Occipital lobe (tissue), 2 donors: Measurements from ENCODE around the gene TBC1D17. TPM values are rescaled to one million over a fixed set of nuclear protein-coding genes. Genes with fewer than 3 reads are reported as not detected.

Experiments
- DNase-seq: peaks from one replicate; lab custom pipeline; 2025; lab: John Stamatoyannopoulos, UW
- total RNA-seq: library from RNA; depleted of rRNA; stranded (reverse); fragments of >200 nt; gene quantifications from one replicate; pipeline ENCODE4 v1.2.3, GENCODE V29; 2014

Gene TBC1D17
- total RNA-seq, 1 donor from 2014 or later = 6.1 TPM

DNA sequence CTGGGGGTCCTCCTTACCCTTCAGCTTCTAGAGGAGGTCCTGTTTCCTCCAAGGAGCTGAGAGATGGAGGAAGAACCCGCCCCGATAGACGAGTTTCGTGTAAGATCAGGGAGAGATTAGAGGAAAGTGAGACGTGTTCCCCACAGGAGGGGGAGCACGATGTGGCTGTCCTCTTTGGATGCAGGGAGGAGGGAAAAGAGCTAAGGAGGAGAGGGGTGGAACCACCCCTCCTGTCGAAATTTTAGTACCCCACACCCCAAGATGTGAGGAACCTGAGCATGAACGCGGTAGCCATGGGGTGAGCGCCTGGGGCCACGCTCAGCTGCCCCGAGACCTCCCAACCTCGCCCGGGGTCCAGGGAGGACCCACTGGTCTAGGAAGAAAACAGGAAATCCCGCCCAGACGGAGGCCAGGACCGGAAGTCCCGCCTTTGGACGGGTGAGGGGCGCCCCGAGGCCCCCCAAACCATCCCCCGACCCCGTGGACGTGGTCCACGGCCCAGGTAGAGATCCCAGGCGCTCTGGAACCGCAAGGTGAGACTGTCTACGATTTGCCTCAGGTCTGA, 1.6 kb upstream of the TBC1D17 start:
- DNase-seq = peak; percentile 52

DNA sequence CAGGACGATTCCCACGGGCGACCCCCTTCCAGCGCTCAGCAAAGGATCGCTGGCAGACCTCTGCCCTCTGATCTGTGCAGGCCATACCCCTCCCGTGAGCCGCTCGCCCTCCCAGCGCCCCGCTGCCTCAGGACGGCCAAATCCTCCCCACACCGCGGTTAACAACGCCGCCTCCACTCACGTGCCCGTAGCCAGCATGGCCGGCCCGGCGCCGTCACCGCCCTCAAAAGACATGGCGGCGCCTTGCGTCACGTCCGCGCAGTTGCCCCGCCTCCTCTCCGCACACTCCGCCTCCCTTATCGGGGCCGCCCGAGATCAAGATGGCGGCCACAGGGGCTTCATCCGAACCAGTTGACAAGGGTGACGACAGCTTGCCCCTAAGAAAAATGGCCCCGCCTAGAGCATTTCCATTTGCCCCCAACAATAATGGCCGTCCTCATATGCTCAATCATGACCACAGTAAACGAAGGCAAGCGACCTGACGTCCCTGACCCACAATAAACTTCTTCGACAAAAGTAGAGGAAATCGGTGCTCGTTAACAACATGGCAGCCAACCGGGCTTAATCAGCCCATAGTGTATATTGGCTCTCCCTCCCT, 981 bp upstream of the TBC1D17 start:
- DNase-seq = peak; percentile 96

DNA sequence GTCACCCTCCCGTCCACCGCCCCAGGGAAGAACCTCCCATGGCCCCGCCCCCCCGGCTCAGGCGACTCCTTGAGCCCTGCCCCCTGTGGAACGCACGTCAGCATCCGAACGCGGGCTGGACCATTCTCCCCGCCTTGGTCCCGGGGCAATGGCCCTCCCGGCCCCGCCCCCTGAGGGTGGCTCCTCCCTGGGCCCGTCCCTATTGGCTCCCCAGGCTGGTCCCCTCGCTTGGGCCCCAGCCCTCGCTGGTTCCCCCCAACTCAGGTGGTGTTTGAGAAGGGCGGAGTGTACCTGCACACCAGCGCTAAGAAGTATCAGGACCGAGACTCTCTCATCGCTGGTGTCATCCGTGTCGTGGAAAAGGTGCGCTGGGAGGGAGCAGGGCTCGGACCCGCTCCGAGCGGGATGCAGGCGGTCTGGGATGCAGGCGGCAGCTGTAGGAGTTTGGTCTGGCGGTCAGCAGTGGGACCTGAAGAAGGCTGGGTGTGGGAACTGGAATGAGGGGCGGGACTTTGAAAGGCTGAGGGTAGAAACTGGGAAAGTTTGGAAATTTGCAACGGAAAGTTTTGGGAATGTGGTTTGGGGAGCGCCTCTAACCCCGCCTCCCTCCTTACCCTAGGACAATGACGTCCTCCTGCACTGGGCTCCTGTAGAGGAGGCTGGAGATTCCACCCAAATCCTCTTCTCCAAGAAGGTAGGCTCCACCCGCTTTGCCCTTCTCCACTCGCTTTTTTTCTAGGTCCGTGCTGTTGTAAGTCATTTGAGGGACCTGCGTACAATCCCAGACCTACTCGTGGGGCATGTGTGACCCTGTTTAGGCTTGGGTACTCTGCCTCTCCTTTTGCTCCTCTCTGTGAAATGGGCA, 609 bp downstream of the TBC1D17 start:
- DNase-seq = peak; percentile 95

DNA sequence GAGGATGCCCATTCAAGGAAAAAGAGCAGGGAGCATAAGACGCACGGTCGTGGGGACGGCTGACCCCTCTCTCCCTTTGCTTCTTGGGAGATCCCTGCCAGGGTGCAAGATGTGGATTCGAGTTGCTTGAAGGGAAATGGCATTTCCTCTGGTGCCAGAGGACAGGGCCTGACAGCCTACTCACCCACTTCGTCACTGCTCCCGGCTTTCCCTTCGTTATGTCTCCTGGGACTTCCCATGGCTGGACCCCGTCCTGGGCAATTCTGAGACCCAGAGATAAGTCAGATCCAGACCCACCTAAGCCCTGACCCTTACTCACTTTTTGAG, 1.2 kb downstream of the TBC1D17 start:
- no peak for DNase-seq

DNA sequence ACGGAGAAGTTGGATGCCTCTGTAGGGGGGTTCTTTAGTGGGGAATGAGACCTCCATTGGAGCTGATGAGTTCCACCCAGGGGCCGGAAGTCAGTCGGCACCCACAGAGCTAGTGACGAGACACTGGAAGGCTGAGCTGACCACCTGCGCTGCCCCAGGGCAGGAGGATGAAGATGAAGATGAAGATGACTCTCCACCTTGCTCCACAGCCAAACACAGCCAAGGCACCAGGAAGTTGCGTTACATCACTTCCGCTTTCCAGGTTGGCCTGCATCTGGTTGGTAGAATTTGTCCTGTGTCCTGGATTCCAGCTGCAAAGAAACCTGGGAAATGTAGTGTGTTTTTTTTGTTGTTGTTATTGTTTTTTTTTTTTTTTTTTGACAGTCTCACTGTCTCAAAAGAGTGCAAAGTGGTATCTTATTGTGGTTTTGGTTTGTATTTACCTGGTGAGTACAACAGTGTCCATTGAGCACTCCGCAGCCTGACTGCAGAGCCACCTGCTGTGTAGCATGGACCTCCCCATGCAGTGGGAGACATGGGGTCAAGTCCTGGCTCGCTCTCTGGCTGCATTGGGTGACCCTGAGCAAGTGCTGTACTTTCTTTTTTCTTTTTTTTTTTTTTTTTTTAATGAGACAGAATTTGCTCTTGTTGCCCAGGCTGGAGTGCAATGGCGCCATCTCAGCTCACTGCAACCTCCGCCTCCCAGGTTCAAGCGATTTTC, 1.9 kb downstream of the TBC1D17 start:
- no peak for DNase-seq

DNA sequence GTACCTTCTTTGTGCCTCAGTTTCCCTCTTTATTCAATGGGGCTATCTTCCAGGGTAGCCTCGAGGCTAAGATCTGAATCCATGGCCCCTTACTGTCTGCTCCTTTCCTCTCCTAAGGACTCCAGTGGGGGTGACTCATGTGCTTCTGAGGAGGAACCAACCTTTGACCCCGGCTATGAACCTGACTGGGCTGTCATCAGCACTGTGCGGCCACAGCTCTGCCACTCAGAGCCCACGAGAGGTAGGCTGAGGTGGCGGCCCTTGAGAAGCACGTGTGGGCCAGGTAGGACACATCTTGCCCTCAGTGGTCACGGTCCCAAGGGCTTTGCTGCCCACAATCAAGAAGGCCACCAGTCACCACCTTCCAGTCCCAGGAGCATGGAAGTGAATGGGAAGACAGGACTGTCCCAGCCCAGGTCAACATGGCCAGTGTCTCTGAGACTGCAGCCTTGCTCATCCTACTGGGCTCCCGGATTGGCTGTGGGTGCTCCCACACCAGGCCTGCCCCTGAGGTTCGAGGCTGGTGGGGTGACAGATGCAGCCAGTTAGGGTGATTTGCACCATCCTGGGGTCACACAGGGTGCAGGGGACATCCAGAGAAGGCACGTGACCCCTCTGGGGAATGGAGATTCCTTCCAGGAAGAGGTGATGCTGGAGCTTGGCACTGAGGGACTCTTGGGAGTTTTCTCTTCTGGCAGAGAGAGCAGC, 2.8 kb downstream of the TBC1D17 start:
- DNase-seq = no peak

DNA sequence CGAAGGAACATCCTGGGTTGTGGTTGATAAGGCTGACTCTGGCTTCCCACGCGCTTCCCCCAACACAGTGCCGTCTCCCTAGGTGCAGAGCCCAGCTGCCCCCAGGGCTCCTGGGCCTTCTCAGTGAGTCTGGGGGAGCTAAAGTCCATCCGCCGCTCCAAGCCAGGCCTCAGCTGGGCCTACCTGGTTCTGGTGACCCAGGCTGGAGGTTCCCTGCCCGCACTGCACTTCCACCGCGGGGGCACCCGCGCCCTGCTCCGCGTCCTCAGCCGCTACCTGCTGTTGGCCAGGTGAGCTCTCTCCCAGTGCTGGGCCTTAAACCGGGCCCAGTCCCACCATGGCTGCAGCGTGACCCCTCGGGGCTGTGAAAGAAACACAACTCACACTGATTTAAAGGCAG, 3.7 kb downstream of the TBC1D17 start:
- DNase-seq = no peak

DNA sequence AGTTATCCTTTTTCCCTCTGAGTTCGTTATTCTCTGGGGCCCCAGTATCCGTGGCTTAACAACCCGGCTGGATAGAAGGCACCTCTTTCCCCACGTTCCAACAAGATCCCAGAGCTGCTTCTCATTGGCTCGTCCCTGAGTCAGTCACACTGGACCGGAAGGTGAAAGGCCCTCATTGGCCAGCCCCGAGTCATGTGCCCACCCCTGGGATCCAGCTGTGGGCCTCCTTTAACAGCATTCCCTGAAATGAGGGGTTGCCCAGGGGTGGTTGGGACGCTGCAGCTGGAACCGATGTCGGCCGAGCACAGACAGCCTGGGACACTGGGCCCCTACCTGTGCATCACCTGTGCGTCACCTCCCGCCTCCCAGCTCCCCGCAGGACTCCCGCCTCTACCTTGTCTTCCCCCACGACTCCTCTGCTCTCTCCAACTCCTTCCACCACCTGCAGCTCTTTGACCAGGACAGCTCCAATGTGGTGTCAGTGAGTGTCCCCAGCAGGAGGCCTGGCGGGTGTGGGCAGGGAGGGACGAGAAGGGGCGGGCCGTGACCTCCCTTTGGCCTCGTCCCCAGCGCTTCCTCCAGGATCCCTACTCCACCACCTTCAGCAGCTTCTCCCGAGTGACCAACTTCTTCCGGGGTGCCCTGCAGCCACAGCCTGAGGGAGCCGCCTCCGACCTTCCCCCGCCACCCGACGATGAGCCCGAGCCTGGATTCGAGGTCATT, 4.3 kb downstream of the TBC1D17 start:
- DNase-seq = no peak

DNA sequence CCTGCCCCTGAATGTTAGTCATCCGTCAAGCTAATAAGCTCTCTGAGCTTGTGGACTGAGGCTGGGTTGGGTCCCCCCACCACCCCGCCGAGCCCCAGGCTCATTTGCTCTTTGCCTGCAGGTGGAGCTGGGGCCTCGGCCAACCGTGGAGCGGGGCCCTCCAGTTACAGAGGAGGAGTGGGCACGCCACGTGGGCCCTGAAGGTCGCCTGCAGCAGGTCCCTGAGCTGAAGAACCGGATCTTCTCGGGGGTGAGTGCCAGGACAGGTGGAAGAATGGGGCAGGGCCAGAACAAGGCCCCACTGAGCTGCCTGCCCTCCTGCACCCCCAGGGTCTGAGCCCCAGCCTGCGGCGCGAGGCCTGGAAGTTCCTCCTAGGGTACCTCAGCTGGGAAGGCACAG, 5.1 kb downstream of the TBC1D17 start:
- no peak for DNase-seq

DNA sequence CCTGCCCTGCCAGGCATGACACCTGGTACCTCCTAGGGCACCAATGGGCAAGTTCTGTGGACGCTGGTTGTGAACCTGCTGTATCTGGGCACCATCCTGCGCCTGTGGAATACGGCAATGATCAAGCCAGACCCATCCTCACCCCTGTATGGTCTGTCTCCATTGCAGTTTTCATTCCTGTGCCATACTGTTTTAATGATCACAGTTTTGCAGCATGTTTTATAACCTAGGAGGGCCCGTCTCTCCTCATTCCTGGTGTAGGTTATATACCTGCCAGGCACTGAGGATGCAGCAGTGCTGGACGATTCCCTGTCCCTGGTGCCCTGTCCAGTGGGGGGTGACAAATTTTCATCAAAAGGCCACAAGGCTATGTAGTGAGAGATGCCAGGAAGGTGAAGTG, 5.6 kb downstream of the TBC1D17 start:
- no peak for DNase-seq

DNA sequence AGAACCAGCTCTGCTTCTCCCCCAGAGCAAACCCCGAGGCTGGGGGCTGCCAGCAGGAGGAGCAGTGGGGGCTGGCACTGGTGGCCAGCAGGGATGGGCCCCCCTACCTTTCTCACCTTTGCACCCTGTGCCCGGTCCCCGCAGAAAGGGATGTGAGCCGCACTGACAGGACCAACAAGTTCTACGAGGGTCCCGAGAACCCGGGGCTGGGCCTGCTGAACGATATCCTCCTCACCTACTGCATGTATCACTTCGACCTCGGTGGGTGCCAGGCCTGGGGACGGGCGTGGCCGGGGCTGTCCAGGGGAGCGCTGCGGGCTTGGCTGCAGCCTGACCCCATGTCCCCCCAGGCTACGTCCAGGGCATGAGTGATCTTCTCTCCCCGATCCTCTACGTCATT, 6.6 kb downstream of the TBC1D17 start:
- no peak for DNase-seq

DNA sequence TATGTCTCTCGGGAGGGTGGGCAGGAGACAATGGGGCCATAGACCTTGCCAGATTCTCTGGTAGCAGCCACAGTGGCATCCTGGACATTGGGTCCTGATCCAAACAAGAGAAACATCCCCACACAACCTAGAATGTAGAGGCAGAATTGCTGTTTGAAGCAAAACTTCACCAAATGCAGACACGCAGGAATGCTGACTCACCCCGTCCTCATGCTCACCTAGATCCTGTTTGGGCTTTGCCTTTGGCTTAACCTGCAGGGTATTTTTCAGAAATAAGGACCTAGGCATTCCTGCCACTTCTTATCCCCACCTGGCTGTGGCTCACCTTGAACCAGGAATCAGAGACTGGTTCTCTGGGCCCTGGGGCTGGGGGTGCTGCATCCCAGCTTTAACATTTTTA, 7.3 kb downstream of the TBC1D17 start:
- no peak for DNase-seq

DNA sequence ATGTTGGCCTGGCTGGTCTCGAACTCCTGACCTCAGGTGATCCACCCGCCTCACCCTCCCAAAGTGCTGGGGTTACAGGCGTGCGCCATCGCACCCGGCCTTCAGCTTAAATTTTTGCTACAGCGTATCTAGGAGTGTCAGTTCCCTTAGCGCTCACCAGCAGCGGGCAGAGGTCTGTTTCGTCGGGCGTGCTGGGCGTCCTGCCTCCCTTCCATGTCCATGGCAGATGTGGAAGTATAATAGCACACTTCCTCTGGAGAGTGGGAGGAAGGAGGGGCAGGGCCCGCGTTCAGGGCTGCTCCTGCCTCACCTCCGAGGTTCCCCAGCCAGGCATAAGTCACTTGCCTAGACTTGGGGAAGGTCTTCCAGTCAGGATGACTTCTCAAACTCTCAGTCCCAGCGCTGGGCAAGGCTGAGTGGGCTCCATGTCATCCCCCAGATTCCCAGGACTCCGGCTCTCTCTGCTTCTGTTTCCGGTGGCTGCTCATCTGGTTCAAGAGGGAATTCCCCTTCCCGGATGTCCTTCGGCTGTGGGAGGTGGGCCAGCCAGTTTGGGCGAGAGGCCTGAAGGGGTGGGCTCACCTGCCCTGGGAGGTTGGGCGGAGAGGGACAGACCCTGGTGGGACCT, 9.6 kb downstream of the TBC1D17 start:
- DNase-seq = no peak

DNA sequence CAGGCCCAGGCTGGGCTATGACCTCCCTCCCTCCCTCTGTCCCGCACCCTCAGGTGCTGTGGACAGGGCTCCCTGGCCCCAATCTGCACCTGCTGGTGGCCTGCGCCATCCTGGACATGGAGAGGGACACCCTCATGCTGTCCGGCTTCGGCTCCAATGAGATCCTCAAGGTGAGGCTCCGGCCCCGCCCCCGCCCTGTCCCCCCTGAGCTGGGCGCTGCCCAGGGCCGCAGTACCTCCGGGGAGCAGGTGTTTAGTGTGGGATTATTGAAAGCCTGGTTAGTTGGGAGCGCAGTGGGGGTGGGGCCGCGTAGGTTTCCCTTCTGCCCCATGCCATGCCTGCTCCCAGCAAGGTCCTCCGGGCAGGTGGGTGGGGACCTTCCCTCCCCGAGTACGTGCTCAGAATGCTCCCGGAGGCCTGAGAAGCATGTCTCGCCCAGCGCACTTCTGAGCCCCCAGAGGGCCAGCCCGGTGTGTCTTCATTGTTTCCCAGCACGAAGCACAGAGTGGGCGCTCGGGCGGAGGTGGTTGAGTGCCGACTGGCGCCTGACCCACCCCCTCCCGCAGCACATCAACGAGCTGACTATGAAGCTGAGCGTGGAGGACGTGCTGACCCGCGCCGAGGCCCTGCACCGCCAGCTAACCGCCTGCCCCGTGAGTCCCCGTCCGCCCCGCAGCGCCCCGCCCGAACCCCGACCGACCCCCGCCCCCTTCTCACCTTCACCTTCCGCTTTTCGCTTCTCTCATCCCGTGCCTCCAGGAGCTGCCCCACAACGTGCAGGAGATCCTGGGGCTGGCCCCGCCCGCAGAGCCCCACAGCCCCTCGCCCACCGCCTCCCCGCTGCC, 10.4 kb downstream of the TBC1D17 start:
- no peak for DNase-seq

DNA sequence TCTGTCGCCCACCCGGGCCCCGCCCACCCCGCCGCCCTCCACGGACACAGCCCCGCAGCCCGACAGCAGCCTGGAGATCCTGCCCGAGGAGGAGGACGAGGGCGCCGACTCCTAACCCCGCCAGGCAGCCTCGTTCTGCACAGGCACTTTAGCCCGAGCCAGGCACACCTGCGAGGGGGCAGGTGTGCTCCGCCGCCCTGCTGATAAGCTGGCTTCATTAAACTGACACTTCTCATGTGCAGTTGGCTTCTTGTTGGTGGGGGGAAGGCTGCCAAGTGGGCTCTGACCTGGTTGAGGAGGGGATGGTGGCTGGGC, 11.0 kb downstream of the TBC1D17 start:
- no peak for DNase-seq

DNA sequence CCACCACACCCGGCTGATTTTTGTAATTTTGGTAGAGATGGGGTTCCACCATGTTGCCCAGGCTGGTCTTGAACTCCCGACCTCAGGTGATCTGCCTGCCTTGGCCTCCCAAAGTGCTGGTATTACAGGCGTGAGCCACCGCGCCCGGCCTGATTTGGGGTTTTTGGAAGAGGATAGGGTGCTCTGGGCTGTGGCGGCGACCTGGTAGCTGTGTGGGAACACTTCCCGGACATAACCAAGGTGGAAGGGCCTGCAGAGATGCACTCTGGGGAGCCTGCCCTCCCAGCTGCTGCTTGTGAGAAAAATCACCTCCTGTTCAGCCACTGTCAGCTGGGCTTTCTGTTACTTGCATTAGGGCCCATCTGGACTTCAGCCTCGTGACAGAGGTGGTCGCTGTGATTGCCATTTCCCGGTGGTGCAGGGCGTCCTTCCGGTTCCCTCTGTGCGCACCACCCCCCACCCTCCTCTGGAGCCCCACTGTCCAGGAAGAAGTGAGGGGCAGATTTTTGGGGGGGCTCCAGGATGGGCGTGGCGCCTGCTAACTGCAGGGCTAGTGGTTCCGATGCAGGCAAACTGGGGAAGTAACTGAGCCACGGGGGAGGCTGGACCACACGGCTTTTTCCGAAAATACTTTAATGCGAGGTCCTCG, 11.7 kb downstream of the TBC1D17 start:
- no peak for DNase-seq

DNA sequence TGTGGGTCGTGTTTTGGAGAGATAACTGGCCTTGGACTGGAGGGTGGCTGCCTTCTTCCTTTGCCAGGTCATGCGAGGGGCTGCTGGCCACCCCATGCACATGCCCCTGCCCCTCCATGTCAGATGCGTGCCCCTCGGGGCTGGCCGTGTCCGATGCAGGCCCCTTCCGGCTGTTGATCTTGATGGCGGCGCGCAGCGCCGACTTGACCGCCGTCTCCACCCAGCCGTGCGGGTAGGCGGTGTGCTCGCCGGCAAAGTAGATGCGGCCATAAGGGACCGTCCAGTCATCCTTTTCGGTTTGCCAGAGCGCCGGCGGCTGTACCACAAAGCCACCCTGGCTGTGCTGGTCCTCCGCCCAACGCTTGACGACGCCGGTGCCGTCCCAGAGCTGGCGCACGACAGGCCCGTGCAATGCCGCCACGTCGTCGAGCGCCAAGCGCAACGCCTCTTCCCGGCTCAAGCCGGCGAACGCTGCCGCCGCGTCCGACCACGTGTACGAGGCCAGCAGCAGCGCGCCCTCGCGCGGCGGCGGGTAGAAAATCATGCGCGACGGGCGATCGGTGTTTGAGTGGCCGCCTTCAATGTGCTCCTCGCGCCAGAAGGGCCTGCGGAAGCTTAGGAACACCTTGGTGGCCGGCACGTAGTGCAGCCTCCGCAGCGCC, 12.3 kb downstream of the TBC1D17 start:
- DNase-seq = peak; percentile 30
